Stimulated activated CD8-positive, alpha-beta memory T cell treated with anti-CD3 and anti-CD28 coated beads, Interleukin-2, amount 100 ng/mL, for 1 hour (primary cell): ENCODE measurements around the gene LINGO1.

Source experiments
- DNase-seq, 2 donors: peaks; one replicate each; pipeline ENCODE4 v3.0.0-alpha.2; 2020; ENCODE audit warnings: low read depth in 2 of 2

The LINGO1 gene

DNA sequence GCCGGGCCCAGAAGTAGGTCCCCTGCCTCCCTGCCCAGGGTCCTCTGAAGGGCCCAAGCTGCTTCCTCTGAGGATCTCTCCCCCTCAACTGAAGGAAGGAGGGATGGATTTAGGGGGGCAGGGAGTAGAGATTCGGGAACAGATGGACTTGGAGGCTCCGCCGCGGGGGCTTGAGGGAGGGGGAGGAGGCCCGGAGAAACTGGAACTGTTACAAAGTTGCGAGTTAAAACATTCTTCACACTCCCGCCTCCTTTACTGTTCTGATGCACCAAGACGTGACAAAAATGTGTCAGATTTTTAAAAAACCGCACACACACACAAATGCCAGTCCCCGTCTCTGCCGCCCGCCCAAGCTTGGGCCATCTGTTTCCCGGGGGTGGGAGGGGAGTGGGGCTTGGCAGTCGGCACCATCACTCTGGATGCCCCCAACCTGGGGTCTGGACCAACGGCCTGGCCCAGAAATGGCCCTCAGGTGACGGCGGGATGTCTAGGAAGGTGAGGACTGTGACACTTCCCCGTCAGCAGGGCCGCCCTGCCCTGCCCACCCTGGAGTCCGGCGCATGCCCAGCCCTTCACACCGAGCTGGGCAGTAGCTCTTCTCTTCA is 25.0 kb upstream of the LINGO1 start:
- no peak for DNase-seq

GRCh38 chr15:77656294-77656693 is 23.6 kb upstream of the LINGO1 start:
- DNase-seq: no peak

DNA sequence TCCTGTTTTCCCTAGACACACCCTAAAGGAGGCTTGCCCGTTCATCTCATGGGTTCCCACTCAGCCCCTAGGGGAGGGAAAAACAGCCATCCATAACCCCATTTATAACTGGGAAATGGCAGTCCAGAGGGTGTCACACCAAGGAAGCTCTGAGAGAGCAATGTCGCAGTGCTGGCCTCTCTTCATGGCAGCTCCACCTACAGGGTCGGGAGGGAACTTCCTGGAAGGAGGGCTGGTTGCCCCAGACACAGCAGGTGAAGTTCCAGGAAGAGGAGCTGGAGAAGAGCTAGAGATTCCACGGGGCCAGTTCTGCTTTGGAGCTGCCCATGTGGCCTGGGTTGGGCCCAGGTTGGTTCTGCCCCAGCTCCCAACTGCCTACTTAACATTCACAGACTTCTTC is 22.3 kb upstream of the LINGO1 start:
- no peak for DNase-seq

DNA sequence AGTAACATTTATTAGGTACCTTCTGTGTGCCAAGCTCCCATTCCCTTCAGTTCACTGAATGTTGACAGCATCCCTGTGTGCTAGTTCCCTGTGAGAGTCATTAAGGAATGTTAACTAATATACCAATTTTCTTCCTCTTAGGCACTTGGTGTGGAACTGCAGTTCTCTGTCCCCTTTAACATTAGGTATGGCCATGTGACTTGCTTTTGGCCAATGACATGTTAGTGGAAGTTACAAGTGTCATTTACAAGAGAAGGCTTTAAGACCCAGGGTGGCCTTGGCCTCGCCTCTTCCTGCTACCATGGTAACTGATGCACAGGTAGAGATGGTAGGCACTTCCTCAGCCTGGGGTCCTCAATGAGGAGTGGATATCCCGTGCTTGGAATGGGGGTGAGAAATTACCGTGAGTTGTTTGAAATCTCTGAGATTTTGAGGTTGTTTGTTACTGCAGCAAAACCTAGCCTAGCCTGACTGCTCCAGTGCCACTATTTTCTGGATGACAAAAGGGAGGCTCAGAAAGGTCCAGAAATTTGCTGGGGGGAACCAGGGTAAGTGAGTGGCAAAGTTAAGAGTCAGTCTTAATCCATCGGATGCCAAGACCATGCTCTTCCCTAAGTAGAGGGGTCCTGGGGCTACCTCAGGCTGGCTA is 21.2 kb upstream of the LINGO1 start:
- DNase-seq: no peak

DNA sequence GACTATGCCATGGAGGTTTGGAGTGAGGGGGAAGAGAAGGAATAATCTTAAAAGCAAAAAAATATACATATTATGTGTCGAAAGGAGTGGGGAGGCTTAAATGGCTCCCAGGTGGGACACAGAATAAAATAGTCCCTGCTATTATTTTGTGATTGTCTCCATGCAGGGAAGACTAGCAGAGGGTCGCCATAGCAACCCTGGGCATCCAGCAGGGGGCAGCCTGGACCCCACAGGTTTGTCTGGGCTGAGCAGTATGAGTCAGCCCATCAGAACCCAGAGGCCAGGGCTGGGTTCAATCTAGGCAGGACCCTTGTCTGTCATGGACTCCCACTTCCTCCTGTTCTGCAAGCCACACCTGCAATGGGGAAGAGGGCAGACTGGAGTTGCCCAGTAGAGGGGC is 17.6 kb upstream of the LINGO1 start:
- no peak for DNase-seq

- no peak for DNase-seq
Measured at GRCh38 chr15:77649610-77650009, 16.9 kb upstream of the LINGO1 start.

DNA sequence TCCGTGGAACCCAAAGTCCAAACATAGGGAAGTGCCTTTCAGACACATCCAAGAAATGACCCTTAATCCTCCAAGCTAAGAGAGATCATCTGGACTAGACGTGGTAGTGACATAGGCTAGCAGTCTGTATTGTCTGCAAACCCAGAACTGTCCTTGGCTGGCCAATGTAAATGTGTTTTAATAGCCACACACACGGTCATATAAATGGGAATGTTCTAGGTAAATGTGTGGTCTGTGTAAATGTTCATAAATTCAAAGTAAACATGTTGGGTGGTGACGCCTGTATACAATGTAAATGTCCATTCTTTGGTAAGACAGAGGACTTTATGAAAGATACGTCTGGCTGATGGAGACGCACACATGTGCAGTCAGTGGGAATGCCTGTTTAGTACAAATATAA is 16.3 kb upstream of the LINGO1 start:
- no peak for DNase-seq

GRCh38 chr15:77647961-77648360 is 15.2 kb upstream of the LINGO1 start:
- no peak for DNase-seq

- DNase-seq: no peak
Measured at GRCh38 chr15:77646104-77646694, 13.5 kb upstream of the LINGO1 start.

- no peak for DNase-seq
Measured at GRCh38 chr15:77645602-77646001, 12.9 kb upstream of the LINGO1 start.

DNA sequence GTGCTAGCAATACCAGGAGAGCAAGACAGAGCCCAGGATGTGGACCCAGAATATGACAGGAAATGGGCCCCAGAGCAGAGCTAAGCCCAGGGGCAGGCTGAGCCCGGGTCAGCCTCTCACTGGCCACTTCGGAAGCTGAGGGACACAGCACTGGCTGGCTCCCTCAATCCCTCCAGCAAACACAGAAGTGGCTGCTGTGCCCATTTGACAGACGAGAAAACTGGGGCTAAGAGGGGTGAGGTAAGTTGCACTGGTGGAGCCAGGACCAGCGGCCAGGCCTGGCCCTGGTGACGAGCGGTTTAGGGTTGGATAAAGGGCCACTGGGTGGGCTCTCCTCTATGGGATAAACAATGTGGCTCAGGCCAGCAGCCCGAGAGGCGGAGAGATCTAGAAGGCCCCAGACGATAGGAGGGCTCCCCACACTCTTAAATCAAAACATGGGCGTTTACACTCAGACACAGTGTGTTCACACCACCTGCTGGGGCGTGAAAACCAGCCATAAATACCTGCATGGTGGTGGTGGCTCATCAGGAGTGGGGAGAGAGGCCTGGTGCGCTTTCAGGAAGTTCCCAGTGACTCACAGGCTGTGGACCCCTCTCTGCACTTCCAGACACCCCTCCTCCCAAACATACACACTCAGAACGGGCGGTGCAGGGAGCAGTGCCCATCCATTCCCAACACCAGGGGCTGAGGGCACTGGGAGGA is 12.0 kb upstream of the LINGO1 start:
- DNase-seq: no peak

- DNase-seq: no peak
Measured at GRCh38 chr15:77643764-77644163, 11.1 kb upstream of the LINGO1 start.

- no peak for DNase-seq
Measured at GRCh38 chr15:77642793-77643430, 10.2 kb upstream of the LINGO1 start.

GRCh38 chr15:77641999-77642398 is 9.3 kb upstream of the LINGO1 start:
- no peak for DNase-seq

- no peak for DNase-seq
Measured at GRCh38 chr15:77640615-77641014, 7.9 kb upstream of the LINGO1 start.

DNA sequence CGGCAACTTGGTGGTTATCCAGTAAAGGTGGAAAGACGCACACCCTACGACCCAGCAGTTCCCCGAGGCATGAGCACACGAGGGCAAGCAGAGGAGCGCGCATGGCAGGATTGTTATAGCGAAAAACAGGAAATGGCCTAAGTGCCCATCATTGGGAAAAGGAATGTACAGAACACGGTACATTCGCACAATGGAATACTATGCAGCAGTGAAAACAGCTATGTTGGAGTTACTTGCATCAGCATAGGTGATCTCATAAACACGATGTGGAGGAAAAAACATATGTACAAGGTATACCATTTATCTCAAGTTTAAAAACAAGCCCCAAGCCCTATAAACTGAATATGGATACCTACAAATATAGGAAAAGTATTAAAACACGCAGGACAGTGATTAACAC is 6.7 kb upstream of the LINGO1 start:
- no peak for DNase-seq

DNA sequence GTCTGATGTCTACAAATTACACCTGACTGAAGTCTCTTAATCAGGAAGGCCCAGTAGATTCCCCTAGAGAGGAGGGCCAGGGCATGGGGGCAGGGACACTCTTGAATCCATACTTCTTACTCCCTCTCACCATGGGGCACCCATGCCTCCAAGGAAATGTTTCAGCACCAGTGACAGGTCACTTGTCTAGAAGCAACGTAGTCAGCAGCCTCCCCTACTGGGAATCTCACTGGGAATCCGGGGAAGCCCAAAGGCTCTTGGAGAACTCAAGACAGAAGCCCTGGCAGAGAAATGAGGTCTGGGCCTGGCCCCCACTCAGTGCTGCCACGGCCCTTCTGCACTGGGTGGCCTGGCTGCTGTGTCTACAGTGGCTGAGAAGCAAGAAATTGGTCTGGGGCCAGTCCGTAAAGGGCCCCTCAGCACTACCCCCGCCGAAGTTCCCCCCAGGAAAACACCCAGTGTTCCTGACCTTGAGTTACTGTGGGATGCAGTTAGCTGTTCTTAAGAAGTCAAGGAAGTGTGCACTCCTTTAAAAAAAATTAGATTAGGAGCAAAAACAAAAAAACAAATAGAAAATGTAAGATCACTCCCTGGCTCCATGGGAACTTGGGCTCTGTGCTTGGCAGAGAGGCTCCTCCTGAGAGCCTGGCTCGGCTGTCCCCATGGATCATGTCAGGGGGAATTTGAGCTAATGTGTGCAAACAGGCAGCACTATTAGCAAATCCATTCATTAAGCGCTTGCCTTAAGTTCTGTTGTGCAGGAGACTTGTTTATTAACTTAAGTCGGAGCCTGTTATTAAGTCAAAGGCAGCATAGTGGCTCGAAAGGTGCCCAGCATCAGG is 5.4 kb upstream of the LINGO1 start:
- no peak for DNase-seq

DNA sequence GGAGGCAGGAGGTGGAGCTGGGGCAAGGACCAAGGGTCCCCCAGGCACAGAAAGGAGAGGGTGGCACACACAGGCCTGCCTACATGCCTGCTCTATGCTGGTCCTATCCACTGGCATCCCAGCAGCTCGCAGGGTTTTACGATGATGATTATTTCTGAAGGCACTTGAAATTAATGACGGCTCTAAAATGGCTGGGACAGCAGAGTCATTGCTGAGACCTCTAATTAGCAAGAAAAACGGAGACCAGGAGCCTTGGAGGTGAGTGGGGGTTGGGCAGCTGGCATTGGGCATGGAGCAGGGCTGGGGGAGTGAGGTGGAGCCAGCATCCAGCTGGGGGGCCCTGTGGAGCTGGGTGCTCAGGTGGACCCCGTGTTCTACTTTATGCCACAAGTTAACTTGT is 3.5 kb upstream of the LINGO1 start:
- no peak for DNase-seq

GRCh38 chr15:77634266-77634962 is 1.7 kb upstream of the LINGO1 start:
- DNase-seq: peak in 1 of 2 donors; percentile 17

DNA sequence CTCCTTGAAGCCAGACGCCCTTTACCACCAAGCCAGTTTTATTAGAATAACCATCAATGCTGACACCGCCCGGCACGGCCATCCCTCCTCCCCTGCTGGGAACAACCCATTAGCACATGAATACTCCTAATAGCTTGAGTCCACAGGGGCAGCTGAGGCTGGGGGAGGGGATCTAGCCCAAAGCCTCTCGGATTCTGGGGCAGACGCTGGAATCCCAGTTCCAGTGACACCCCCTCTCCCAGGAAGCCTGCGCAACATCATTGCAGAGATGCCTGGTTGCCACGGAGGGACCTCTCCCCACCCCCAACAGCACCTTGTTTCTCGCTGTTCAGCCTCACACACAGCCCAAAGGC is 1.2 kb upstream of the LINGO1 start:
- no peak for DNase-seq
